DND-41 (cell line): Measurements from ENCODE around the gene C1QL2.

ENCODE experiments used
- ATAC-seq: fragments of 200-7000 bp; cut with Tn5 transposase; 3 replicates; pipeline ENCODE4 v1.9.1; 2021; ENCODE audit warnings: low read depth; ENCODE audit not compliant: insufficient read depth
- DNase-seq: peaks from one replicate; pipeline ENCODE4 v3.0.0-alpha.2; 2020
- H2AFZ ChIP-seq: 2 replicates; pipeline ENCODE4 v1.6.0; 2012; ENCODE audit warnings: low read depth, low read length
- H3K27ac ChIP-seq: 2 replicates; pipeline ENCODE4 v1.5.1; 2012; ENCODE audit warnings: low read length, inconsistent platforms
- H3K27me3 ChIP-seq: fragments of 200-600 bp; sonication (generic); 2 replicates; pipeline ENCODE4 v1.6.0; 2012; ENCODE audit warnings: low read length, mild to moderate bottlenecking, inconsistent platforms; ENCODE audit not compliant: insufficient read depth, poor library complexity
- H3K36me3 ChIP-seq: 2 replicates; pipeline ENCODE4 v1.5.1; 2012; ENCODE audit warnings: low read length, inconsistent platforms; ENCODE audit not compliant: insufficient read depth
- H3K4me1 ChIP-seq: 2 replicates; pipeline ENCODE4 v1.5.1; 2012; ENCODE audit warnings: mild to moderate bottlenecking, low read length; ENCODE audit not compliant: insufficient read depth
- H3K4me2 ChIP-seq: 2 replicates; pipeline ENCODE4 v1.6.0; 2012; ENCODE audit warnings: mild to moderate bottlenecking, moderate library complexity, low read length, inconsistent platforms; ENCODE audit not compliant: insufficient read depth
- H3K4me3 ChIP-seq, 2 experiments: fragments of 200-600 bp in 1 of 2; shearing (Covaris generic) in 1 of 2; 2 replicates each; pipeline ENCODE4 v1.5.1; 2012 to 2016; ENCODE audit warnings: inconsistent platforms in 2 of 2, low read length in 2 of 2, mild to moderate bottlenecking in 2 of 2, low read depth in 1 of 2, moderate library complexity in 1 of 2
- H3K79me2 ChIP-seq: 2 replicates; pipeline ENCODE4 v1.6.0; 2012; ENCODE audit warnings: low read length, inconsistent platforms; ENCODE audit not compliant: insufficient read depth
- H3K9ac ChIP-seq: 2 replicates; pipeline ENCODE4 v1.6.0; 2012; ENCODE audit warnings: low read depth, mild to moderate bottlenecking, inconsistent platforms, low read length, moderate library complexity
- H3K9me3 ChIP-seq: 2 replicates; pipeline ENCODE4 v1.5.1; 2012; ENCODE audit warnings: low read length, moderate library complexity, mild to moderate bottlenecking, inconsistent platforms; ENCODE audit not compliant: insufficient read depth, severe bottlenecking
- H4K20me1 ChIP-seq: 2 replicates; pipeline ENCODE4 v1.6.0; 2012; ENCODE audit warnings: low read length; ENCODE audit not compliant: insufficient read depth
- CTCF ChIP-seq: IDR thresholded peaks from 2 replicates; pipeline ENCODE4 v1.5.1; 2012; ENCODE audit warnings: borderline replicate concordance, low read length, moderate library complexity, mild to moderate bottlenecking; ENCODE audit not compliant: poor library complexity, severe bottlenecking; ENCODE audit errors: extremely low read depth
- EZH2 ChIP-seq: IDR thresholded peaks from 3 replicates; pipeline ENCODE4 v1.6.1; 2012; ENCODE audit warnings: borderline replicate concordance, low read depth, mild to moderate bottlenecking, moderate library complexity, low read length, inconsistent platforms; ENCODE audit not compliant: severe bottlenecking

Gene C1QL2

DNA sequence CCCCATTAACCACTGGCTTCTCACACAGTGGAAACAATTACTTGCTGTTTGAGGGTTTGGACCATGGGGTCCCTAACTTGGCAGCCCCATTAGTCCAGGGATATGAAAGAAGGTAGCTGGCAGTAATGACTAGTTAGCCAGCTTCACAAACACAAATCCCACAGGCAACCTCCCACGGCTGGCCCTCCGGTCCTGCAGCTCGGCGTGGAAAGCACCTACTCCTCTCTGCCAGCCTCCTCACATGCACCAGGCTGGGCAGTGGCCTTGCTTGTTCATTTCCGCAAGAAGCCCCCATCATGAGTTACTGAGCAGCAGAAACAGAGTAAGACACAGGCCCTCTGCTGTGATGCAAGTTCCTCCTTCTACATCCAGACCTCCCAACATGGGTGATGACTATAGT is 13.7 kb downstream of the C1QL2 start:
- H3K79me2 ChIP-seq, result no peaks in the 10 kb centered on the region
- no peak overlapping the region for H3K4me2 ChIP-seq
- no peak overlapping the region for H3K27ac ChIP-seq
- H3K36me3 ChIP-seq, result no peaks in the 10 kb centered on the region
- DNase-seq (no peak), ATAC-seq (no peak)
- H3K9me3 ChIP-seq, result no peaks in the 10 kb centered on the region
- no peak for TF ChIP-seq CTCF
- TF ChIP-seq EZH2, result no peak
- no peak overlapping the region for H3K9ac ChIP-seq
- H3K4me3 ChIP-seq, result no peak overlapping the region
- no peaks in the 10 kb centered on the region; the same call in 1 of the 2 replicates for H4K20me1 ChIP-seq
- H2AFZ ChIP-seq, result no peak overlapping the region
- H3K4me1 ChIP-seq, result no peaks in the 10 kb centered on the region
- H3K27me3 ChIP-seq, result no peaks in the 10 kb centered on the region

DNA sequence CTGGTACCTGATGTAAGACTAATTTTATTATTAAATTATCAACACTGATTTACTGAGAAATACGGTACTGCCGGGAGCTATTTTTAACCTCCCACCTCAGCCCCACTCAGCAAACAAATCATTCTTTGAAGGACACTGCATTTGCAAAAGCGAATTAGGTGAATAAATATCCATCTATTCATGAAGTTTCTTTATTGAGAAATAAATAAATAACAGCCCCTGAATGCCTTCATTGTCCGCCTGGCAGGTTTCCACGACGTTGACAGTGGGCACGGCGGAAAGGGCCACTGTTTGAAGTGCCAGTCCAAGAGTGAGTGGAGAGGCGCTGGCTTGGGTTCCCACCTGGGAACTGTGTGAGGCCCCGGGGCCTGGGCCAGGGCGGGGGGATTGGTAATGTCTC is 15.7 kb downstream of the C1QL2 start:
- no peak overlapping the region for H3K9ac ChIP-seq
- TF ChIP-seq EZH2 (no peak), CTCF (no peak)
- no peak overlapping the region for H3K4me3 ChIP-seq
- H3K27ac ChIP-seq, result no peak overlapping the region
- H3K36me3 ChIP-seq, result no peaks in the 10 kb centered on the region
- H3K9me3 ChIP-seq, result no peaks in the 10 kb centered on the region
- no peaks in the 10 kb centered on the region for H3K79me2 ChIP-seq
- H3K4me2 ChIP-seq, result no peak overlapping the region
- peaks cover 6% of the 10 kb centered on the region for H3K27me3 ChIP-seq
- no peaks in the 10 kb centered on the region; the same call in 1 of the 2 replicates for H4K20me1 ChIP-seq
- DNase-seq (no peak), ATAC-seq (no peak)
- no peaks in the 10 kb centered on the region for H3K4me1 ChIP-seq
- H2AFZ ChIP-seq, result no peak overlapping the region

DNA sequence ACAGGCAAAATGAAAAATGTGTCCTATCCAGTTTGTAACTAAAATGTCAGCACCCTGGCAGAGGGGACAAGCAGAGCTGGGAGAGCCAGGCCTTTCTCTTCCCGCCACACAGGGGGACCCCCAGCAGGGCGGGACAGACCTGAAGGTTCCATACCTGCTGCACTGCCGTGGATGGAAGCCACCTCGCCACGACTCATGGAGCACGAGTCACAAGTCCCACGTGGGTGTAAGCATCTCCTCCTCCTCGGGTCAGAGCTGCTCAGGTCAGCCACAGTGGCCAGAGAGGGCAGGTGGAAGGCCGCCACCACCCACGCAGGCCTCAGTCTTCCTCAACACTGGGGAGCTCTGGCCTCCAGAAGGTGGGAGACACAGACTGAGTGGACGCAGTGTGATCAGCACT is 21.0 kb downstream of the C1QL2 start:
- no peaks in the 10 kb centered on the region for H3K4me1 ChIP-seq
- H3K79me2 ChIP-seq, result no peaks in the 10 kb centered on the region
- H3K27ac ChIP-seq, result no peak overlapping the region
- no peak for ATAC-seq
- H3K27me3 ChIP-seq, result peaks cover 10% of the 10 kb centered on the region
- no peaks in the 10 kb centered on the region for H3K36me3 ChIP-seq
- TF ChIP-seq CTCF (no peak), EZH2 (no peak)
- no peak overlapping the region for H3K4me3 ChIP-seq
- H3K9ac ChIP-seq, result no peak overlapping the region
- H3K4me2 ChIP-seq, result no peak overlapping the region
- H4K20me1 ChIP-seq, result no peaks in the 10 kb centered on the region
- no peak overlapping the region for H2AFZ ChIP-seq
- H3K9me3 ChIP-seq, result no peaks in the 10 kb centered on the region
- no peak for DNase-seq

DNA sequence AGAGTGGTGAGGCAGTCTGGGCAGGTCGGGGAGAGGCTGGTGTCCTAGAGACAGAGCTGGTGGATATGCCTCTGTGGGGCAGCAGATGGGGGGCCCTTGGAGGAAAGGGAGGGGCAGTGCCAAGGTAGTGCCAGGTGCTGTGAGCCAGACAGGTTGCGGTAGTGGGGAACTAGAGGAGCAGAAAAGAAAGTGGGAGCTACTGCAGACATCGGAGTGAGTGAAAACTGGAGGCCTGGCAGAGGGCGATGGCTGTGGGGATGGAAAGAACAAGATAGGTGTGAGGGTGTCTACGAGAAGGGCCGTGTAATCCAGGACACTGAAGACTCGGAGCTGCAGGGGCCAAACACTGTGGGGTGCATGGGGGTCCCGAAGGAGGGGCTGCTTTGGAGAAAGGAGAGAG is 21.7 kb downstream of the C1QL2 start:
- peaks cover 10% of the 10 kb centered on the region for H3K27me3 ChIP-seq
- TF ChIP-seq EZH2 (no peak), CTCF (no peak)
- no peaks in the 10 kb centered on the region for H3K79me2 ChIP-seq
- H3K36me3 ChIP-seq, result no peaks in the 10 kb centered on the region
- no peak for ATAC-seq
- no peak overlapping the region for H3K4me2 ChIP-seq
- no peak for DNase-seq
- no peaks in the 10 kb centered on the region for H3K4me1 ChIP-seq
- H2AFZ ChIP-seq, result no peak overlapping the region
- no peaks in the 10 kb centered on the region for H3K9me3 ChIP-seq
- H3K4me3 ChIP-seq, result no peak overlapping the region
- no peak overlapping the region for H3K27ac ChIP-seq
- H3K9ac ChIP-seq, result no peak overlapping the region
- H4K20me1 ChIP-seq, result no peaks in the 10 kb centered on the region
